ENCODE measurements around the gene PPP2R1A. TPM values are rescaled to one million over a fixed set of nuclear protein-coding genes. Genes with fewer than 3 reads are reported as not detected.
A peak's percentile ranks its signal among the peaks of the same experiment; 100 is the strongest.

Gene PPP2R1A
- total RNA-seq, result 100 to 1,000 TPM in 1 of 2 donors, 10 to 100 TPM in 1; 50.8 to 119 TPM

GRCh38 chr19:52189735-52190486 lies at the start of gene PPP2R1A:
TSS of gene PPP2R1A (plus strand) at chr19:52190052. CDS start at chr19:52190097, 45 bp downstream.
- peak; percentile 99 to 100 (median 100) for DNase-seq
- no peaks in the 10 kb centered on the region for H3K36me3 ChIP-seq (replicated peaks in 1 of 2; ENCODE audit: insufficient read depth in 1 of 2, low read depth in 2 of 2)
- no peaks in the 10 kb centered on the region for H3K9me3 ChIP-seq
- WGBS, 2 donors, result 0% methylated on average over 19 to 57 of the region's 70 CpGs
- intact Hi-C loops (cut with DNase I), result no loop called here
- peaks cover 47% of the 10 kb centered on the region for H3K4me1 ChIP-seq
- TF ChIP-seq CTCF (IDR thresholded peaks at IDR 0.05), result peak in 2 of 7 experiments; percentile 4 to 5
- TF ChIP-seq POLR2A (IDR thresholded peaks at IDR 0.05), result peak; percentile 82 to 98 (median 97)
- peak within 1 kb of the TSS; percentile 93 to 98 (median 96) for H3K27ac ChIP-seq
- no peaks in the 10 kb centered on the region for H3K27me3 ChIP-seq
- H3K4me3 ChIP-seq, result peak within 1 kb of the TSS; percentile 60 to 91
- peak; percentile 93 for ATAC-seq

DNA sequence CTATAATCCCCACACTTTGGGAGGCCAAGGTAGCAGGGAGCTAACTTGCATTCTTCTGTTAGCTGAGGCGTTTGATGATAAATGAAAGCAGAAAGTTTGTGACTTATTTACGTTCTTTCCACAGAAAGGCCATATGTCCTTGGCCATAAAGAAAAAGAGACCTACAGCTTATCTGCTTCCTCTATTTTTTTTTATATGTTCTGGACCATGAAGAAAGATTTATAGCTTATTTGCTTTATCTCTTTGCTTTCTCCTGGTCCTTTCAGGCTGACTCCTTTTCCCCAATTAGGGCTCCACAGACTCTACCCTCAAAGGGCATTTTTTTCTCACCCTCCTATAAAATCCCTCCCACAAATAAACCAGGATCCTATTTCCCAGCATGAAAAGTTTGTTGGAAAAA lies 48.6 kb upstream of the PPP2R1A start:
- DNase-seq (no peak), ATAC-seq (no peak)
- peak overlapping the region in 1 of 4 donors; percentile 94 for H3K27ac ChIP-seq
- H3K9me3 ChIP-seq, result no peaks in the 10 kb centered on the region
- peaks cover 21% of the 10 kb centered on the region for H3K4me1 ChIP-seq
- intact Hi-C loops (cut with DNase I), result no loop called here
- WGBS, 2 donors, result 66 to 85% methylated on average over 2 of the region's 2 CpGs
- H3K27me3 ChIP-seq, result no peaks in the 10 kb centered on the region
- H3K36me3 ChIP-seq (replicated peaks in 1 of 2; ENCODE audit: insufficient read depth in 1 of 2, low read depth in 2 of 2), result no peaks in the 10 kb centered on the region
- no peak overlapping the region for H3K4me3 ChIP-seq
- TF ChIP-seq CTCF (IDR thresholded peaks at IDR 0.05) (no peak), POLR2A (IDR thresholded peaks at IDR 0.05) (no peak)

DNA sequence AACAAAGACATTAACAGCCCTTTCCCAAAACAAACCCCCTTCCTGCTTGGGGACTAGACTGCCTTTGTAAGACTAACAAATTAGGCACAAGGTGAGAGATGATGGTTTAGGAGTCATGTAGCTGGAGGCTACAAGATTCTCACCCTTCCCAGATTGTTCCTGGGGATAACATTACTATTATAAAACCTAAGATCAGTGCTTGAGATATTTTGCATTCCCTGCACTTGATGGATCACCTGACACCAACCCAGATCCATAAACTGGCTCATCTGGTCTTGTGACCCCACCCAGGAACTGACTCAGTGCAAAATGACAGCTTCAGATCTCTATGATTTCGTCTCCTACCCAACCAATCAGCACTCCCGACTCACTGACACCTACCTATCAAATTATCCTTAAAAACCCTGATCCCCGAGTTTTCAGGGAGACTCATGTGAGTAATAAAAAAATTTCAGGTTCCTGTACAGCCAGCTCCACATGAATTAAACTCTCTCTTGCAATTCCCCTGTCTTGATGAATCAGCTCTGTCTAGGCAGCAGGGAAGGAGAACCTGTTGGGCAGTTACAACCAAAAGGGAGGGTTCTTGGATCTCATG lies 47.8 kb upstream of the PPP2R1A start:
- Histone ChIP-seq H3K36me3 (replicated peaks in 1 of 2; ENCODE audit: insufficient read depth in 1 of 2, low read depth in 2 of 2) (no peaks in the 10 kb centered on the region), H3K4me3 (no peak overlapping the region), H3K27me3 (no peaks in the 10 kb centered on the region), H3K27ac (no peak overlapping the region), H3K4me1 (peaks cover 21% of the 10 kb centered on the region), H3K9me3 (no peaks in the 10 kb centered on the region)
- ATAC-seq (no peak), DNase-seq (no peak)
- intact Hi-C loops (cut with DNase I), result no loop called here
- 75 to 83% methylated on average over 3 of the region's 3 CpGs for WGBS, 2 donors
- TF ChIP-seq POLR2A (IDR thresholded peaks at IDR 0.05) (no peak), CTCF (IDR thresholded peaks at IDR 0.05) (no peak)

DNA sequence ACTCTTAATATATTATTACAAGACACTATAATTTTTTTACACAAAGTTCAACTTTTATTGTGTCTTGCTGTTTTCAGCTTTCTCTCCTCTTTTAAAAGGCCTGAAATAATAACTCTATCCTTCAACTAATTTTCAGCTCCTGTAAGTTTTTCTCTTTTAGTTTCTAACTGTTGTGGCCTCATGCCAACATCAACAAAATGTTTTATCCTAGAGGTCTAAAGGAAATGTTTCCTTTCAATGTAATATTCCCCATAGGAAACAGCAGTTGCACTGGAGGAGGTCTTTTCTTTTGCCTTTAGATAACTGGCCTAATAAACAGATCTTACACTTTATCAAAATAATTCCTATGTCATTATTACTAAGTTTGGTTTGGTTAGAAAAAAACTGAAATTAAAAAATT lies 41.6 kb upstream of the PPP2R1A start:
- no peaks in the 10 kb centered on the region for H3K36me3 ChIP-seq (replicated peaks in 1 of 2; ENCODE audit: insufficient read depth in 1 of 2, low read depth in 2 of 2)
- H3K27ac ChIP-seq, result no peak overlapping the region
- DNase-seq, result no peak
- TF ChIP-seq POLR2A (IDR thresholded peaks at IDR 0.05) (no peak), CTCF (IDR thresholded peaks at IDR 0.05) (no peak)
- intact Hi-C loops (cut with DNase I), result no loop called here
- no peak for ATAC-seq
- no peaks in the 10 kb centered on the region for H3K4me1 ChIP-seq
- H3K9me3 ChIP-seq, result no peaks in the 10 kb centered on the region
- no peaks in the 10 kb centered on the region for H3K27me3 ChIP-seq
- H3K4me3 ChIP-seq, result no peak overlapping the region

Data from body of pancreas (tissue), 4 donors.